Endothelial cell (in vitro differentiated cells): ENCODE results near the gene PPP6C. TPM values are rescaled to one million over a fixed set of nuclear protein-coding genes. Genes with fewer than 3 reads are reported as not detected.
"Not testable (repeated sequence)": the region's sequence is repeated elsewhere in the genome, so short reads cannot be mapped to it uniquely, and the experiment has no call there.

Source experiments
- DNase-seq: peaks from one replicate; pipeline ENCODE4 v3.0.0; 2021; ENCODE audit warnings: low spot score
- H3K27ac Mint-ChIP-seq: one replicate; pipeline ENCODE4 v1.8.0; 2021; ENCODE audit warnings: mixed read lengths, inconsistent platforms; ENCODE audit not compliant: unreplicated experiment
- H3K27me3 Mint-ChIP-seq: one replicate; pipeline ENCODE4 v1.8.0; 2021; ENCODE audit warnings: mild to moderate bottlenecking, moderate library complexity, mixed read lengths, inconsistent platforms; ENCODE audit not compliant: unreplicated experiment
- H3K36me3 Mint-ChIP-seq: one replicate; pipeline ENCODE4 v1.8.0; 2021; ENCODE audit warnings: mild to moderate bottlenecking, low read depth, mixed read lengths, inconsistent platforms; ENCODE audit not compliant: unreplicated experiment
- H3K4me1 Mint-ChIP-seq: one replicate; pipeline ENCODE4 v1.8.0; 2021; ENCODE audit warnings: mild to moderate bottlenecking, mixed read lengths, inconsistent platforms; ENCODE audit not compliant: unreplicated experiment
- H3K4me3 Mint-ChIP-seq: one replicate; pipeline ENCODE4 v1.8.0; 2021; ENCODE audit warnings: mild to moderate bottlenecking, mixed read lengths, inconsistent platforms; ENCODE audit not compliant: unreplicated experiment
- H3K9me3 Mint-ChIP-seq: one replicate; pipeline ENCODE4 v1.8.0; 2021; ENCODE audit warnings: mixed read lengths, inconsistent platforms; ENCODE audit not compliant: unreplicated experiment
- total RNA-seq: library from RNA; stranded (reverse); fragmentation: NEBNext Ultra II Directional; extraction: Animal tissue kit (Norgen Biotek cat#: 25700); gene quantifications from one replicate; pipeline ENCODE4 v1.2.1, GENCODE V29; 2021; ENCODE audit not compliant: unreplicated experiment
- TF ChIP-seq, protein P1 (sequence below): fragments of 200-600 bp; sonication (generic); IDR thresholded peaks from one replicate; pipeline ENCODE4 v1.5.0; 2021; ENCODE audit warnings: antibody characterized with exemption; ENCODE audit not compliant: unreplicated experiment

Gene PPP6C
- total RNA-seq, 1 donor from 2014 or later = 46.0 TPM

DNA sequence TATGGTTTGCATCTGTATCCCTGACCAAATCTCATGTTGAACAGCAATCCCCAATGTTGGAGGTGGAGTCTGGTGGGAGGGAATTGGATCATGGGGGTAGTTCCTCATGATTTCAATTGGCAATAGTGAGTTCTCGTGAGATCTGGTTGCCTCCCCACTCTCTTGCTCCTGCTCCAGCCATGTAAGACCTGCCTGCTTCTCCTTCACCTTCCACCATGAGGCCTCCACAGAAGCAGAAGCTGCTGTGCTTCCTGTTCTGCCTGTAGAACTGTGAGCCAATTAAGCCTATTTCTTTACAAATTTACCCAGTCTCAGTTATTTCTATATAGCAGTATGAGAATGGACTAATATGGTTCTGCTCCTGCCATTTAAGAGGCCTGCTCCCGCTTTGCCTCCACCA is 79.1 kb downstream of the PPP6C start:
- Mint-ChIP-seq H3K4me3 (no peak overlapping the region), H3K27ac (no peak overlapping the region), H3K27me3 (peaks cover 1% of the 10 kb centered on the region), H3K4me1 (peaks cover 3% of the 10 kb centered on the region), H3K9me3 (no peaks in the 10 kb centered on the region), H3K36me3 (peaks cover 21% of the 10 kb centered on the region)
- DNase-seq = no peak
- TF ChIP-seq, protein P1, sequence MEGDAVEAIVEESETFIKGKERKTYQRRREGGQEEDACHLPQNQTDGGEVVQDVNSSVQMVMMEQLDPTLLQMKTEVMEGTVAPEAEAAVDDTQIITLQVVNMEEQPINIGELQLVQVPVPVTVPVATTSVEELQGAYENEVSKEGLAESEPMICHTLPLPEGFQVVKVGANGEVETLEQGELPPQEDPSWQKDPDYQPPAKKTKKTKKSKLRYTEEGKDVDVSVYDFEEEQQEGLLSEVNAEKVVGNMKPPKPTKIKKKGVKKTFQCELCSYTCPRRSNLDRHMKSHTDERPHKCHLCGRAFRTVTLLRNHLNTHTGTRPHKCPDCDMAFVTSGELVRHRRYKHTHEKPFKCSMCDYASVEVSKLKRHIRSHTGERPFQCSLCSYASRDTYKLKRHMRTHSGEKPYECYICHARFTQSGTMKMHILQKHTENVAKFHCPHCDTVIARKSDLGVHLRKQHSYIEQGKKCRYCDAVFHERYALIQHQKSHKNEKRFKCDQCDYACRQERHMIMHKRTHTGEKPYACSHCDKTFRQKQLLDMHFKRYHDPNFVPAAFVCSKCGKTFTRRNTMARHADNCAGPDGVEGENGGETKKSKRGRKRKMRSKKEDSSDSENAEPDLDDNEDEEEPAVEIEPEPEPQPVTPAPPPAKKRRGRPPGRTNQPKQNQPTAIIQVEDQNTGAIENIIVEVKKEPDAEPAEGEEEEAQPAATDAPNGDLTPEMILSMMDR = no peak

DNA sequence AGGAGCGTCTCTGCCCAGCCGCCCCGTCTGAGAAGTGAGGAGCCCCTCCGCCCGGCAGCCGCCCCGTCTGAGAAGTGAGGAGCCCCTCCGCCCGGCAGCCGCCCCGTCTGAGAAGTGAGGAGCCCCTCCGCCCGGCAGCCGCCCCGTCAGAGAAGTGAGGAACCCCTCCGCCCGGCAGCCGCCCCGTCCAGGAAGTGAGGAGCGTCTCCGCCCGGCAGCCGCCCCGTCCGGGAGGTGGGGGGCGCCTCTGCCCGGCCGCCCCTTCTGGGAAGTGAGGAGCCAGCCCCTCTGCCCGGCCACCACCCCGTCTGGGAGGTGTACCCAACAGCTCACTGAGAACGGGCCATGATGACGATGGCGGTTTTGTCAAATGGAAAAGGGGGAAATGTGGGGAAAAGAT is 81.1 kb downstream of the PPP6C start:
- not testable (repeated sequence) for H3K4me3 Mint-ChIP-seq, H3K27me3 Mint-ChIP-seq, H3K27ac Mint-ChIP-seq, H3K4me1 Mint-ChIP-seq, DNase-seq, H3K9me3 Mint-ChIP-seq
- peaks cover 18% of the 10 kb centered on the region for H3K36me3 Mint-ChIP-seq

DNA sequence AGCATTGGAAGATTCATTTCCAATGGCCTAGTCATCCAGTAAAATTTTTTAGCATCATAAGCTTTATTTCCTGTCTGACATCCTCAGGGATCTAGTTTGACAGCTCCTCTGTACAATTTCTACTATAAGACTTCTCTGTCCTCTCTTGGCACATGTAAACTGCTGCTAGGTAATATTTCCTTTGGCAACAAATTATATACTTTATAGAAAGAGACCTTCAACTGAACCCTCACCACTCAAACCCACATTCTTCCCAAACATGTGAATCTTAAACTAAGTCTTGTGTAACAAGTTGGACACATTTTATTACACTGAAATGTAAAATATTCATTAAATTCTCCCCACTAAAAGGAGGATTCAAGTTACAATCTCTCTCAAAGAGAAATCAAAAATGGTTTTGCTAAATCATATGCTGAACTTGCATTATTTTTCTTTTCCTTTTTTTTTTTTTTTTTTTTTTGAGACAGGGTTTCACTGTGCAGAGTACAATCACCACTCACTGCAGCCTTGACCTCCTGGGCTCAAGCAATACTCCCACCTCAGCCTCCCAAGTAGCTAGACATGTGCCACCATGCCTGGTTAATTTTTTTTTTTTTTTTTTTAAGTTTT is 83.2 kb downstream of the PPP6C start:
- TF ChIP-seq, protein P1 = no peak
- Mint-ChIP-seq H3K4me1 (no peaks in the 10 kb centered on the region), H3K9me3 (no peaks in the 10 kb centered on the region), H3K4me3 (no peak overlapping the region), H3K36me3 (peaks cover 6% of the 10 kb centered on the region), H3K27ac (no peak overlapping the region), H3K27me3 (peaks cover 1% of the 10 kb centered on the region)
- no peak for DNase-seq

DNA sequence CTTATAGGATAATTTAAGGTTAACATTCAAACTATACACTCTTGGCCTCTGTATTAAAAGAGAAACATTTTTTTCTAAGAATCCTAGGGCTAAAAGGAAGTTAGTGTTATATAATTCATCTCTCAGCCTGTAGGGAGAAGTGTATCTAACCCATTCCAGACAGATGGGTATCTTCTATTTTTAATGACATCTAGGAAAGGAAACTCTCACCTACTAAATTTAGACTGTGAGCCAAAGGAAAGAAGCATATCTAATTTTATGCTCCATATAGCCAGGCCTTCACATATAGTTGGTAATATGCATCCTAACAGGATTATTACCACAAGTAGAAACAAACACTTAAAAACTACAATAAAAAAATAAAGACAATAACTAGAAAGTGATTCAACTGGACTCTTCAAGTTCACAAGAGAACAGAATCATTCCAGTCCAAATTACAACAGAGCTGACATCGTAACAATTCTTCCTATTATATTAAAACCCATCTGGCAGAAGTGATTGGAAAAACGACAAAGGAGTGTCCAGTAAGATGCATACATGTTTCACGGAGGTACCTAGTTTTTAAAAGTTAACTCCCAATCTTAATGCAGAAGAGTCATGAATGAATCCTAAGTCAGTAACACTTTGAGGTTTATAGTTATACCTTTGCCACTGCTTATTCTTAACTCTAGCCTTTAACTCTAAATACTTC is 85.7 kb downstream of the PPP6C start:
- DNase-seq = no peak
- Mint-ChIP-seq H3K4me1 (no peaks in the 10 kb centered on the region), H3K27me3 (peaks cover 1% of the 10 kb centered on the region), H3K4me3 (no peak overlapping the region), H3K36me3 (no peaks in the 10 kb centered on the region), H3K27ac (no peak overlapping the region), H3K9me3 (no peaks in the 10 kb centered on the region)
- TF ChIP-seq, protein P1 = no peak

DNA sequence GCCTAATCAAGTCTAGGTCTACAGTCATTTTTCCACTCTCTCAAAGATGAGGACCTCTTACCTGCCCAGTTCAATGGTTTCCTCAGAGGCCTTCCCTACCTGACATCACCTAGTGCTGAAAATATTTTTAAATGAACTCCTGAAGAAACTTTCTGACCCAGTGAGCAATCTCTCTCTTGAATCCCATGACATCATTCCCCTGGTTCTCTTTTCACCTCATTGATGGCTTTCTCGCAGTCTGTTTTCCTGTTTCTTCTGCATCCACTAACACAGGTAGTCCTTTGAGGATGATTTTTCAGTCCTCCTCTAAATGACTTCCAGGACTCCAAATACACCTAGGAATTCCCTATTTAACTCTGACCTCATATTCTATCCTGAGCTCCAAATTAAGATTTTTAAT is 86.6 kb downstream of the PPP6C start:
- Mint-ChIP-seq H3K27me3 (peaks cover 1% of the 10 kb centered on the region), H3K9me3 (no peaks in the 10 kb centered on the region), H3K4me3 (no peak overlapping the region), H3K36me3 (no peaks in the 10 kb centered on the region), H3K27ac (no peak overlapping the region), H3K4me1 (no peaks in the 10 kb centered on the region)
- TF ChIP-seq, protein P1 = no peak
- no peak for DNase-seq
